Dermis microvascular lymphatic vessel endothelial cell (primary cell): Measurements from ENCODE around the gene ADAM10. TPM values are rescaled to one million over a fixed set of nuclear protein-coding genes. Genes with fewer than 3 reads are reported as not detected.
"Not testable (repeated sequence)": the region's sequence is repeated elsewhere in the genome, so short reads cannot be mapped to it uniquely, and the experiment has no call there.

ENCODE experiments used
- DNase-seq, 2 donors: peaks; one replicate each; pipeline versions ENCODE4 v3.0.0 to v3.0.0-alpha.2; 2010; ENCODE audit warnings: low read depth in 2 of 2
- total RNA-seq: library from RNA; depleted of rRNA; stranded (reverse); fragments of >200 nt; gene quantifications from 2 replicates; pipeline ENCODE4 v1.2.1, GENCODE V29; 2014

The ADAM10 gene
- total RNA-seq, 1 donor from 2014 or later, result 147 TPM

DNA sequence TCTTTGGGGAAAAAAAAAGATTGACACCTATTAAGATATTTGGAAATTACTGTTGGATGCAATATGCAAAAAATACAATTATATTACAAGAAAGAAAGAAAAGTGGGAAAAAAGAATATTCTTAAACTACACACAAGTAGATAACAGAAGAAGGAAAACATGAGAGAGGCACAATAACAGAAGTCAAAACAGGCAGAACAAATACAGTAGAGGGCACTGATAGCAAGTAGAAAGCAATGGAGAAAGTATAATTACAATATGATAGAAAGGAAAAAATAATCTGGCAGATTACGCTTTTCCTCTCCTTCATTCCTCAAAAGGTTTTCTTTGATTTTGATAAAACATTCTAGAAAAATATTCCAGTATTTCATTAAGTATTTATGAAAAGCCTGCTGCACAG, 72.1 kb downstream of the ADAM10 start:
- DNase-seq, result no peak

DNA sequence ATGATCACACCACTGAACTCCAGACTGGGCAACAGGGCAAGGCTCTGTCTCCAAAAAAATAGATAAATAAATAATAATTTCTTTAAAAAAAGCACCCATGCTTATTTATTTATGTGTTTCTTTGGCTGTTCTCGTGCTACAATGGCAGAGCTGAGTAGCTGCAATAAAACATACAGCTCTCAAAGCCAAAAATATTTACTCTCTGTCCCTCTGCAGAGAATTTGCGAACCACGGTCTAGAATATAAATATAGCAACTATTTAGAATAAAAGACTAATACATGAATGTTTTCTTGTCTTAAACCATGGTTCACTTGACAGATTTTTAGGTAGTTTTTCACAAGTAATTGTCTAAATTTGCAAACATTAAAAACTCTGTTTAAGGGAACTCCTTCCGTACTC, 72.7 kb downstream of the ADAM10 start:
- no peak for DNase-seq

DNA sequence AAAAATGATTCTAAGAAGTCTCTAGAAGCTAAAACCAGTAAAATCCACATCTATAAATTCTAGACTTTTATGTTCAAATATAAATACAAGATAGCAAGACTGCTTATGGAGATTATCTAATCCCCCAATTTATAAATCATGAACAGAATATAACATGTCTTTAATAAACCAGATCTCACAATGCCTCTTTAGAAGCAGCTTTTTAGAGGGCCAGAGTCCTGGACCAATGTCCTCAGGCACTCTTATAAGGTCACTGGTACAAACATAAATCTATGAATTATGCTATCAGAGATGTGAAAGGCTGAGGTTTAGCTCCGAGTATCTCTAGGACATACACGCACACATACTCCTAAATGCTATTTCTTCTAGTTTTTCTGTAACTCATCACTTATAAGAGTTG, 78.3 kb downstream of the ADAM10 start:
- DNase-seq, result no peak

DNA sequence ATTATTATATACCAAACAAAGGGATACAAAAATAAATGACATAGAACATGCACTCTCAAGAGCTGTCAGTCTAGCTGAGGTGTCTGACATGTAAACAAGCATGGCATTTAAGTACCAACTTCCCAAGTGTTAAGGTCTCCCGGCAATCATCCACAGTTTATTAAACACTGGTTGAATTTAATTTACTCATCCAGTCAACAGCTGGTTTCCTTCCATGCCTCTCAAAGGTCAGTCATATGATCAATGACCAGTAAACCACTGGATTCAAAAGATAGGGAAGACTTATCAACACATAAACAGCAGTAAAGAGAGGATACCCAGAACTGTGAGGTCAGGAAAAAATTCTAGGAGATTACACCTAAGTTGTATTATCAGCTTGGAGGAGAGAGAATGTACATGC, 80.4 kb downstream of the ADAM10 start:
- DNase-seq, result no peak

DNA sequence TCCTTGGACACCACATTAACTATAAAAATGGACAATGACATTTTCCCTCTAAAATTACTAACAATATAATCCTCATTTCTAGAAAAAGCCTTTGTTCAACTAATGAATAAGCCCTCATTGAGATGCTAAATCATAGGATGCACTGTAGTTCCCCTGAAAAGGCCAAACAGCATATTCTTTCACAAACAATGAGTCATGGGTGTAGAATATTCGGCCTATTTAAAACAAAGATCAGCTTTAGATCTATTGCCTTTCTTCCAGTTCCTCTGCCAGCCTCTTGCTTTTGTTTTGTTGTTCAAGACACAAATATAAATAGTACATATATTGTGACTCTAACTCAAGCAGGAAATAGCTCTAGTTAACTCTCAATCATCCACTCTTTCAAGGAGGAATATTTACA, 82.5 kb downstream of the ADAM10 start:
- peak in 1 of 2 donors; percentile 49 for DNase-seq

DNA sequence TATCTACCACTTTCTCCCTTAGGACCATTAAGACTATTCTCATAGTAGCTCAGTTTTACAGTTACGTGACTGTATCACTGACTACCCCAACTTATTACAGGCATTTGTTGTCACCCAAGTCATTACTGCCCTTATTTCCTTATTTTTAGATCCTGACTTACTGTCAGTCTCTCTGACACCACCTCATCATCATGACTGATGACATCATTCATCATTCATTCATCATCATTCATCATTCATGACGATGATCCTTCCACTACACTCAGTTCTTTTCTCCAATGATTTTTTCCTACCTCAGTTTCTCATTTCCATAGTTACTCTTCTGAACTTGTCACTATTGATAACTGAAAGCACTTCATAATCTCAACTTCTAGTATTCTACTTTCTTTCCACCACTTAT, 83.8 kb downstream of the ADAM10 start:
- DNase-seq, result no peak

DNA sequence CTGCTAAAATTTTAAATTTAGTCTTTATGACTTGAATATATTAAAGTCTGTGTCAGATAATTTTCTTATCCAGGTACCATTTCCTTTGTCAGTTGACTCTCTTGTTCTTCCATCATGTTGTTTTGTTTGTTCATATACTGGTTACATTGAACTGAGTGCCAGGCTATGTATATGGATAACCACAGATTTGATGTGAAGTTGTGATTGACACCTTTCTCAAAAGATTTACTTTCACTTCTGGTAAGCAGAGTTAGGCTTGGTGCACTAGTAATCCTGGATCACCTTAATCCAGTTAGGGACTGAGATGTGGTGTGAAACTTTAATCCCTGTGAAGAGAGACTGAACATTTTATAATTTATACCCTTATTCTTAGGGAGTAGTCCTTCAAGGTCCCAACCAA, 99.4 kb downstream of the ADAM10 start:
- DNase-seq, result no peak

DNA sequence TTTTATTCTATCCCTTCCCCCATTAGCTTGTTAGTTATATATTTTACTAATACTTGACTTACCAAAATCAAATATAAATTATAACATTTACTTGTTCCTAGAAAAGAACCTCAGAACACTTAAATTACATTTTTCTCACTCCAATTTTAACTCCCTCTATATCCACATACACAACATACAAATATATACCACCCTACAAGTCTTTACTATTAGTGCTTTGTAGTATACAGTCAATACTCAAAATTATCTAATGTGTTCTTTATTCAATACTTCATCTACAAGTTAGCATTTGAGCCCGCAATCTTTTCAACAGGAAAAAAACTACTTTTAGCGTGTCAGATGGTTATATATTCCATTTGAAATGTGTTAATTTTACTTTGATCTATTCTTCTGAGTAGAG, 100.3 kb downstream of the ADAM10 start:
- no peak for DNase-seq

DNA sequence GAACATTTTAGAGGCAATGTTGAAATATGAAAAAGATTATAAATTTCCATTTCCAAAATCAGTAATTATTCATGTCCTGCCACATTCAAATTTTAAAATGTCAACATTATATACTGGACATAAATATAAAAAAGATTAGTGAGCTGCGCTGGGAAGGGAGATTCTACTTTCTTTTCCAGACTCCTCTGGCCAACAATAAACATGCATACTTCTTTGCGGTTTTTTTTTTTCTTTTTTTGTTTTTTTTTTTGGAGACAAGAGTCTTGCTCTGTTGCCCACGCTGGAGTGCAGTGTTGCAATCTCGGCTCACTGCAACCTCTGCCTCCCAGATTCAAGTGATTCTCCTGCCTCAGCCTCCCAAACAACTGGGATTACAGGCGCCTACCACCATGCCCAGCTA, 105.5 kb downstream of the ADAM10 start:
- DNase-seq, result no peak

DNA sequence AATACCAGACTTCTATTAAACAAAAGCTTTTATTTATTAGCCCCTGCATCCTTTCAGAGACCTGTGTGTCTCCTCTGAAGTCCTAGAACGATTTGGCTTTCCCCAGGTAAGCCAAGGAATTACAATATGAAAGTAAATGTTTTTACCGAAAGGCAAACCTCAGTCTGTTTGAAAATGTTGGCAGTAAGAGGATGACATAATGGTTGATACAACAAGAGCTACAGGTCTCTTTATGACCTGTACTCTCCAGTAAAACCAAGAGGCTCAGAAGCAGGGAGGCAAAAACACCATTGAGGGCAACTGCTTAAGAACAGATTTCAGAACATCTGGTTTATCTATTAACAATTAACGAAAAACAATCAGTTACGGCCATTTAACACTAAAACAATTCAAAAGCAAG, 107.8 kb downstream of the ADAM10 start:
- no peak for DNase-seq

DNA sequence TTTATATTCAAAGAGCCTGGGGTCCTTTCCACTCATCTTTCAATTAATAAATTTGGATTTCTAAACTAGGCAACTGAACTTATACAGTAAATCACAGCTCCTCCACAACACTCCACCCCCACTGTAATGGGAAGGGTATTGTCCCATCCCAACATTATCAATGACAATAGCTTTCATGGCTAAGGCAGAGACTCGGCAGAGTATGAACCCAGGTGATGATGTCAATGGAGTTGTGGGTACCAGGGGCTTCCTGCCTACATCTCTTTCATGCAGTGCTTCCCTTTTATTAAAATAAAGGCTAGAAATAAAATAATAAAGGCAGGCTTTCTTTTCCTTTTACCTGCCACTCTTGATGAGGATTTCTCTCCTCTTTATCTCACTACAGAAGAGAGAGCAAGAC, 109.5 kb downstream of the ADAM10 start:
- DNase-seq, result no peak

DNA sequence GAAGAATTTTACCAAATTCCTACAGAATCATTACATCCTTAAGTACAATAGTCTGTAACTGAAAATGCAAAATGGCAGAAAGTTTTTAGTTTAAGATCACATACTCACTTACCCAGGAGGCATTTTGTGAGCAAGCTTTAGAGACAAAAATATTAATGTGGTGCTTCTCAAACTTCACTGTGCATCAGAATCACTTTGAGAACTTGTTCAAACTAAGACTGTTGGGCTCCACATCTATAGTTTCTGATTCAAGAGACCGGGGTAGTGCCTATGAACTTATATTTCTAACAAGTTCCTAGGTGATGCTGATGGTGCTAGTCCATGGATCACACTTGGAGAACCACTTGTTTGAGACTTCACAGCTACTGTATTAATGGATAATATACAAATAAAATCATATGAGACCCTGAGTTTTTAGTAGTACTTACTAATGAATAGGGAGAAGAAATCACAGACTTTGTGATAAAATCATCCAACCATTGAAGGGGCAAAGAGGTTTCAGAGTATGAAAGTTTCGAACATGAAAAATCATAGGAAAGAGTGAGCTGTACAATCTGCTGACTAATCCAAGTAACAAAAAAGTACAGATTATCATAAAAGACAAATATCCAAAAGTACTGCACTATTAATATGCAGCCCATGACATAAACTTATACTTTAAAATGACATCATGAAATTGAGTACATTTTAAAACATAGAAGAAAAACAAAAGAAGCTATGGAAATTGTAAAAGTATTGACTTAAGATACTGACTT, 110.3 kb downstream of the ADAM10 start:
- DNase-seq, result no peak

DNA sequence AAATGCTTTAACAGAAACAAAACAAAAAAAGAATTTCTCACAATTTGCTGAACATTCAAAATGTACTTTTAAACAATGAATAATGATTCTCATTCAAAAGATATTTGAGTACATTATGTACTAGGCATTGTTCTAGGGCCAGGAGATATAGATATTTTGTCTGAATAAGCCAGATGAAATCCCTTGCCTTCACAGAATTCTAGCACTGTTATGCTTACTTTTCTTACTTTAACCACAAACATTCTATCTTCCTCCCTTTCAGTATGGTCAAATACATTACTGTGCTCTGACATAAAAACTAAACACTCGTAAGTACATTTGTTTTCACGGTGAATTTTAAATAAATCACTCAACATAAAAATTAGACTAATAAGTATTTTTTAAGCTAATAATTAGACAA, 116.7 kb downstream of the ADAM10 start:
- no peak for DNase-seq

DNA sequence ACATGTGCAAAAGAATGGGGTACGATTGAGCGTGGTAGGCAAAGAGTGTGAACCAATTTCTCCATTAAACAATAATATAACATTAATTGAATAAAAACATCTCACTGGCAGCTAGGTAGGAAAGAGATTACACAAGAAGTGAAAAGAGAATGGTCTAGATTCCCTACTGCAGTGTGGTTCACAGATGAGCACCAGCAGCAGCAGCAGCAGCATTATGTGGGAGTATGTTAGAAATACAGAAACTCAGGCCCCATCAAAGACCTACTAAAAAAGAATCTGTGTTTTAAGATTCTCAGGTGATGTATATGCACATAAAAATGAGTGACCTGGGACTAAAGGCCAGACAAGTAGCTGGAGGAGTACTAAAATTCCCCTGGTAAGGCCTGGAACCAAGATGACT, 118.2 kb downstream of the ADAM10 start:
- DNase-seq, result no peak

DNA sequence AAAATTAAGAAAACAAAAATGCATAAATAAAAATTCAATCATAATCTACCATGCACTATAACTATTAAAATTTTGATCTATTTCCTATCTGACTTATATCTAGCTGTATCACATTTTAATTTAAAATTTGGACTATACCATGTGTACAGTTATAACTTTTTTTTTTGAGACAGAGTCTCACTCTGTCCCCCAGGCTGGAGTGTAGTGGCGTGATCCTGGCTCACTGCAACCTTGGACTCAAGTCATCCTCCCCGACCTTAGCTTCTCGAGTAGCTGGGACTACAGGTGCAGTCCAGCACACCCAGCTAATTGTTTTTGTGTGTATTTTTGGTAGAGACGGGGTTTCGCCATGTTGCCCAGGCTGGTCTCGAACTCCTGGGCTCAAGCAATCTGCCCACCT, 119.9 kb downstream of the ADAM10 start:
- DNase-seq, result no peak

DNA sequence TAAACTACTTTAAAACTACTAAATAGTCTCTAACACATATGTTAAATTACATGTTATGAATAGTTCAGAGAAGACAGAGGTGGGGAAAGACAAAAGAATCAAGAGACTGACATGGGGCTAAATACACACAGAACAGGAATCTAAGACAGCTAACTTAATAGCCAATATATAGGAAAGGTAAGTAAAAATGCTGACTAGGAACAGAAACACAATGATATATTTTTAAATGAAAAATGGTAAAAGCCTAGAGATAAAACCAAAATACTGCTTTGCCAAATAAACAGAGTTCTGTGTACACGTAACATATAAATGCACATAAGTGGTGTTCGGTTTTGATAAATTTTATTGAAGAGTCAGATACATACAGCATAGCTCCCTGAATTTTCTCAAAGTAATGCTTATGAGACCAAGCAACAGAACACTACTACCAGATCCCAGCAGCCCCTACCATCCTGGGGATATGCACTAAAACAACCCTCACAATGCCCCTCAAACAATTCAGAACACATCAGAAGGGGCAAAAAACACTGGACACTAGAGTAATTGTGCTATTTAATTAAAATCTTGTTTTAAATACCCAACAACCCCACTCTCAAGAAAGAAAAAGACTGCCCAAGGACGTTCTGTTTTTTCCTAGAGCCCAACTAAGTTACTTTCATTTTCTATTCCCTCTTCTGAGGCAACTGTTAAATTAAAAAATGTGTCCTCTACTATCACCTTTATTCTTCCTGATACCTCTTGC, 121.1 kb downstream of the ADAM10 start:
- DNase-seq, result peak in 1 of 2 donors; percentile 3

DNA sequence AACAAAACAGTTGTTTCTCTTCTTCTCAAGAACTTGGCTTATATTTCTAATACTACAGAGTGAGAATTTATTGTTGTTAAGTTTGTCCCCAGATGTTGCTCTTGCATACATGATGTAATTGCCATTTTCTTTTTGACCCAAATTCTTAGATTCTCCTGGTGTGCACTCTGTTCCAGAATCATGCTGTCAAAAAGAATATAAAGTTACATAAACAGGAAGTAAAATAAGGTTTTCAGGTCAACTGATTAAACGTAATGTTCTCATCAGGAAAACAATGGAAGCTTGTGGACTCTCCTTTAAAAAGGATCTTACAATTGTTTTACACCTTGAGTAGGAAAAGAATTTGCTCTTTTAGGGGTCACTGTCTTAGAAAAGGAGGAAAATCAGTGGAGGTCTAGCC, 121.8 kb downstream of the ADAM10 start:
- DNase-seq, result peak in 1 of 2 donors; percentile 36

DNA sequence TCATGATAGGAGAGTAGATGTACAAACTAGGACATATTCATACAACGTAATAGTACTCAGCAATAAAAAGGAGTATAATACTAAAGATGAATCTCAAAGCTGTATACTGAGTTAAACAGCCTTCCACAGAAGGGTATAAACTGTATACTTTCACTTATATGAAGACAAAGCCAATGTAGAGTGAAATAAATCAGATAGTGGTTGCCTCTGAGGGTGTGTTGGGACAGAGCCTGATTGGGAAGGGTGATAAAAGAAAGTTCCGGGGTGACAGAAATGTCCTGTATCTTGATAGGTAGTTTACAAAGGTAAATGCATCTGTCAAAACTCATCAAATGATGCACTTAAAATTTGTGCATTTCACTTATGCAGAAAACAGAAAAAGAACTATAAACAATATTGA, 122.5 kb downstream of the ADAM10 start:
- DNase-seq, result no peak

DNA sequence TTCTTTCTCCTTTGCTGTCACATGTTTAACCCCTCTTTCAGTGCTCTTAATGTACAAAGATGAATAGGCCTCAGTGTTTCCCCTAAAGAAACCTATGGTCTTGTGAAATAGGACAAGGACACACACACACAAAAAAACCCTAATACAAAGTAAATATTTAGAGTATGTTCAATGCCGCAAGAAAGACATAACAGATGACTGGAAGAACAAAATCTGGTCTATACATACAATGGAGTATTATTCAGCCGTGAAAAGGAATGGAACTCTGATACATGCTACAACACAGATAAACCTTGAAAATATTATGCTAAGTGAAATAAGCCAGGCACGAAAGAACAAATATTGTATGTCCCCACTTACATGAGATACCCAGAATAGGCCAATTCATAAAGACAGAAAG, 123.1 kb downstream of the ADAM10 start:
- DNase-seq, result no peak

DNA sequence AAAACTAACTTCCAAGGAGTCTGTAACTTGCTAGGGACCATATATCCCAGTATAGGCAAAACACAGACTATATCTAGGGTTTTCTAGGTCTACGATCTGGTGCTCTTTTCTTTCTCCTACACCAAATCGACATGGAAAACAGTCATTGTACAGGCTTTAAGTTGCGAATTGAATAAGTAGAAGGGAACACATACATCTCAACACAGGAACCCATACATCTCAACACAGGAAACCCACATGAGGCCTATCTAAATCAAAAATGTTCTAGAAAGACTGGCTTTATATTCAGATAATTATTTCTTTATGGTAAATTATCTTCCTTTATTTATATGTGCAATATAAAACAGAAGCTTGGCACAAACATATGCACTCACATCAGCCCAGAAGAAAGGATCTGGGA, 126.6 kb downstream of the ADAM10 start:
- DNase-seq, result no peak

DNA sequence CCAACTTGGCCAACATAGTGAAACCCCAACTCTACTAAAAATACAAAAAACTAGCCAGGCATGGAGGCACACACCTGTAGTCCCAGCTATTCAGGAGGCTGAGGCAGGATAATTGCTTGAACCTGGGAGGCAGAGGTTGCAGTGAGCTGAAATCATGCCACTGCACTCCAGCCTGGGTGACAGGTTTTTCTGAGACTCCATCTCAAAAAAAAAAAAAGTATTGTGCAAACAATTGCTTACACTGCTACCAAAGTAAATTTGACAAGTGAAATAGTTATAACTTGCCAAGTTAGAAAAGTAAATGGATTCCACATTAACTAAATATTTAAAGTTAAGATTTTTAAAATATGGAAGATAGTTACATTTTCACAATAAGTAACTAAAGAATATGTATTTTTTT, 129.2 kb downstream of the ADAM10 start:
- DNase-seq, result not testable (repeated sequence)

DNA sequence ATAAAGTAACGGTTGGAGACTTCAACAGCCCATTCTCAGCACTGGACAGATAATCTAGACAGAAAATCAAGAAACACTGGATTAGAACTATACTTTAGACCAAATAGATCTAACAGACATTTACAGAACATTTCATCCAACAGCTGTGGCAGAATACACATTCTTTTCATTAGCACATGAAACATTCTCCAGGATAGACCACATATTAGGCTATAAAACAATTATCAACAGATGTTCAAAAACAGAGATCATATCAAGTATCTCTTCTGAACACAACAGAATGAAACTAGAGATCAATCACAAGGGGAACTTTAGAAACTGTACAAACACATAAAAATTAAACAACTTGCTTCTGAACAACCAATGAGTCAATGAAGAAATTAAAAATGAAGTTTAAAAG, 133.3 kb downstream of the ADAM10 start:
- no peak for DNase-seq
